ENCODE results near the gene ABCA5. TPM values are rescaled to one million over a fixed set of nuclear protein-coding genes. Genes with fewer than 3 reads are reported as not detected.
"Not testable (repeated sequence)": the region's sequence is repeated elsewhere in the genome, so short reads cannot be mapped to it uniquely, and the experiment has no call there.

The ABCA5 gene
- total and polyA plus RNA-seq, 9 donors, result 6.1 to 20.9 (median 16.3) TPM

- WGBS (ENCODE audit: insufficient coverage), result 100% methylated on average over 3 of the region's 3 CpGs
- Histone ChIP-seq H3K27me3 (ENCODE audit: control insufficient read depth, insufficient read depth, low read length) (no peaks in the 10 kb centered on the region), H3K4me1 (ENCODE audit: control insufficient read depth, insufficient read depth, low read length) (no peaks in the 10 kb centered on the region)
Measured at GRCh38 chr17:69300222-69300621, 26.7 kb downstream of the ABCA5 start.

GRCh38 chr17:69298120-69298722, 28.7 kb downstream of the ABCA5 start:
- not testable (repeated sequence) for H3K36me3 ChIP-seq (ENCODE audit: control insufficient read depth, insufficient read depth, low read length); H3K9me3 ChIP-seq (replicated peaks; ENCODE audit: control insufficient read depth, low read depth, low read length); H3K4me1 ChIP-seq (ENCODE audit: control insufficient read depth, insufficient read depth, low read length); DNase-seq; H3K27ac ChIP-seq (ENCODE audit: low read length); H3K27me3 ChIP-seq (ENCODE audit: control insufficient read depth, insufficient read depth, low read length); H3K4me3 ChIP-seq (ENCODE audit: low read length)
- no CpG with 5 or more reads among the region's 3 CpGs for WGBS (ENCODE audit: insufficient coverage)

More at GRCh38 chr17:69300222-69300621, 26.7 kb downstream of the ABCA5 start:
- Histone ChIP-seq H3K9me3 (replicated peaks; ENCODE audit: control insufficient read depth, low read depth, low read length) (no peaks in the 10 kb centered on the region), H3K27ac (ENCODE audit: low read length) (no peak overlapping the region), H3K4me3 (ENCODE audit: low read length) (no peak overlapping the region), H3K36me3 (ENCODE audit: control insufficient read depth, insufficient read depth, low read length) (no peaks in the 10 kb centered on the region)
- no peak for DNase-seq

- no peak overlapping the region for H3K27ac ChIP-seq (ENCODE audit: low read length)
- no peak overlapping the region for H3K4me3 ChIP-seq (ENCODE audit: low read length)
- DNase-seq, result no peak
- H3K27me3 ChIP-seq (ENCODE audit: control insufficient read depth, insufficient read depth, low read length), result no peaks in the 10 kb centered on the region
- H3K36me3 ChIP-seq (ENCODE audit: control insufficient read depth, insufficient read depth, low read length), result no peaks in the 10 kb centered on the region
- no CpG with 5 or more reads among the region's 1 CpG for WGBS (ENCODE audit: insufficient coverage)
- H3K9me3 ChIP-seq (replicated peaks; ENCODE audit: control insufficient read depth, low read depth, low read length), result no peaks in the 10 kb centered on the region
- H3K4me1 ChIP-seq (ENCODE audit: control insufficient read depth, insufficient read depth, low read length), result no peaks in the 10 kb centered on the region
Measured at GRCh38 chr17:69287168-69287567, 39.8 kb downstream of the ABCA5 start.

- Histone ChIP-seq H3K4me1 (ENCODE audit: control insufficient read depth, insufficient read depth, low read length) (no peaks in the 10 kb centered on the region), H3K4me3 (ENCODE audit: low read length) (no peak overlapping the region), H3K9me3 (replicated peaks; ENCODE audit: control insufficient read depth, low read depth, low read length) (no peaks in the 10 kb centered on the region), H3K27ac (ENCODE audit: low read length) (no peak overlapping the region), H3K36me3 (ENCODE audit: control insufficient read depth, insufficient read depth, low read length) (no peaks in the 10 kb centered on the region), H3K27me3 (ENCODE audit: control insufficient read depth, insufficient read depth, low read length) (no peaks in the 10 kb centered on the region)
- no peak for DNase-seq
Measured at GRCh38 chr17:69286257-69286656, 40.7 kb downstream of the ABCA5 start.

GRCh38 chr17:69284646-69285045, 42.3 kb downstream of the ABCA5 start:
- Histone ChIP-seq H3K4me1 (ENCODE audit: control insufficient read depth, insufficient read depth, low read length) (no peaks in the 10 kb centered on the region), H3K27me3 (ENCODE audit: control insufficient read depth, insufficient read depth, low read length) (no peaks in the 10 kb centered on the region), H3K9me3 (replicated peaks; ENCODE audit: control insufficient read depth, low read depth, low read length) (no peaks in the 10 kb centered on the region), H3K36me3 (ENCODE audit: control insufficient read depth, insufficient read depth, low read length) (no peaks in the 10 kb centered on the region), H3K27ac (ENCODE audit: low read length) (no peak overlapping the region), H3K4me3 (ENCODE audit: low read length) (no peak overlapping the region)
- no peak for DNase-seq
- WGBS (ENCODE audit: insufficient coverage), result 88% methylated on average over 2 of the region's 2 CpGs

GRCh38 chr17:69282002-69282401, 44.9 kb downstream of the ABCA5 start:
- WGBS (ENCODE audit: insufficient coverage), result 78% methylated on average over 3 of the region's 3 CpGs
- H3K27me3 ChIP-seq (ENCODE audit: control insufficient read depth, insufficient read depth, low read length), result no peaks in the 10 kb centered on the region
- H3K27ac ChIP-seq (ENCODE audit: low read length), result no peak overlapping the region
- H3K4me1 ChIP-seq (ENCODE audit: control insufficient read depth, insufficient read depth, low read length), result no peaks in the 10 kb centered on the region
- H3K9me3 ChIP-seq (replicated peaks; ENCODE audit: control insufficient read depth, low read depth, low read length), result no peaks in the 10 kb centered on the region
- no peak overlapping the region for H3K4me3 ChIP-seq (ENCODE audit: low read length)
- no peaks in the 10 kb centered on the region for H3K36me3 ChIP-seq (ENCODE audit: control insufficient read depth, insufficient read depth, low read length)
- no peak for DNase-seq

GRCh38 chr17:69276279-69276678, 50.7 kb downstream of the ABCA5 start:
- not testable (repeated sequence) for H3K36me3 ChIP-seq (ENCODE audit: control insufficient read depth, insufficient read depth, low read length); H3K27ac ChIP-seq (ENCODE audit: low read length); H3K4me1 ChIP-seq (ENCODE audit: control insufficient read depth, insufficient read depth, low read length); H3K27me3 ChIP-seq (ENCODE audit: control insufficient read depth, insufficient read depth, low read length); DNase-seq; H3K4me3 ChIP-seq (ENCODE audit: low read length); H3K9me3 ChIP-seq (replicated peaks; ENCODE audit: control insufficient read depth, low read depth, low read length)
- WGBS (ENCODE audit: insufficient coverage), result no CpG with 5 or more reads among the region's 4 CpGs

GRCh38 chr17:69275751-69276150, 51.2 kb downstream of the ABCA5 start:
- Histone ChIP-seq H3K4me1 (ENCODE audit: control insufficient read depth, insufficient read depth, low read length) (no peaks in the 10 kb centered on the region), H3K9me3 (replicated peaks; ENCODE audit: control insufficient read depth, low read depth, low read length) (no peaks in the 10 kb centered on the region), H3K27ac (ENCODE audit: low read length) (no peak overlapping the region), H3K4me3 (ENCODE audit: low read length) (no peak overlapping the region), H3K27me3 (ENCODE audit: control insufficient read depth, insufficient read depth, low read length) (no peaks in the 10 kb centered on the region), H3K36me3 (ENCODE audit: control insufficient read depth, insufficient read depth, low read length) (no peaks in the 10 kb centered on the region)
- DNase-seq, result no peak
- 100% methylated on average over 2 of the region's 4 CpGs for WGBS (ENCODE audit: insufficient coverage)

GRCh38 chr17:69271023-69271422, 55.9 kb downstream of the ABCA5 start:
- H3K9me3 ChIP-seq (replicated peaks; ENCODE audit: control insufficient read depth, low read depth, low read length), result no peaks in the 10 kb centered on the region
- H3K27me3 ChIP-seq (ENCODE audit: control insufficient read depth, insufficient read depth, low read length), result no peaks in the 10 kb centered on the region
- DNase-seq, result no peak
- no CpG with 5 or more reads among the region's 7 CpGs for WGBS (ENCODE audit: insufficient coverage)
- no peaks in the 10 kb centered on the region for H3K4me1 ChIP-seq (ENCODE audit: control insufficient read depth, insufficient read depth, low read length)
- no peak overlapping the region for H3K27ac ChIP-seq (ENCODE audit: low read length)
- H3K4me3 ChIP-seq (ENCODE audit: low read length), result no peak overlapping the region
- no peaks in the 10 kb centered on the region for H3K36me3 ChIP-seq (ENCODE audit: control insufficient read depth, insufficient read depth, low read length)

GRCh38 chr17:69269131-69269998, 57.6 kb downstream of the ABCA5 start:
- WGBS (ENCODE audit: insufficient coverage), result no CpG with 5 or more reads among the region's 6 CpGs
- Histone ChIP-seq H3K4me1 (ENCODE audit: control insufficient read depth, insufficient read depth, low read length) (no peaks in the 10 kb centered on the region), H3K9me3 (replicated peaks; ENCODE audit: control insufficient read depth, low read depth, low read length) (no peaks in the 10 kb centered on the region), H3K27ac (ENCODE audit: low read length) (no peak overlapping the region), H3K4me3 (ENCODE audit: low read length) (no peak overlapping the region), H3K27me3 (ENCODE audit: control insufficient read depth, insufficient read depth, low read length) (no peaks in the 10 kb centered on the region), H3K36me3 (ENCODE audit: control insufficient read depth, insufficient read depth, low read length) (no peaks in the 10 kb centered on the region)
- peak; percentile 65 for DNase-seq

Data from muscle of leg (tissue), 11 donors.